Parathyroid adenoma (tissue), 2 donors: Measurements from ENCODE around the gene DNM1.

Source experiments
- H2AFZ ChIP-seq: fragments of 300-600 bp; sonication (generic); one replicate; pipeline ENCODE4 v1.7.0; 2017; ENCODE audit warnings: antibody characterized with exemption, mild to moderate bottlenecking
- H3K27ac ChIP-seq: fragments of 300-600 bp; sonication (generic); one replicate; pipeline ENCODE4 v1.7.0; 2017
- H3K27me3 ChIP-seq: fragments of 300-600 bp; sonication (generic); one replicate; pipeline ENCODE4 v1.7.0; 2017; ENCODE audit warnings: low read length; ENCODE audit not compliant: control insufficient read depth, insufficient read depth
- H3K36me3 ChIP-seq: fragments of 300-600 bp; sonication (generic); one replicate; pipeline ENCODE4 v1.7.0; 2017; ENCODE audit warnings: low read length; ENCODE audit not compliant: control insufficient read depth, insufficient read depth
- H3K4me1 ChIP-seq: fragments of 300-600 bp; sonication (generic); one replicate; pipeline ENCODE4 v1.7.0; 2017; ENCODE audit warnings: control low read depth
- H3K4me2 ChIP-seq: fragments of 300-600 bp; sonication (generic); one replicate; pipeline ENCODE4 v1.7.0; 2017; ENCODE audit warnings: low read length
- H3K4me3 ChIP-seq: fragments of 300-600 bp; sonication (generic); one replicate; pipeline ENCODE4 v1.7.0; 2017; ENCODE audit warnings: low read depth, low read length
- H3K79me2 ChIP-seq: fragments of 300-600 bp; sonication (generic); one replicate; pipeline ENCODE4 v1.7.0; 2017; ENCODE audit warnings: control low read depth
- H3K9ac ChIP-seq: fragments of 300-600 bp; sonication (generic); one replicate; pipeline ENCODE4 v1.7.0; 2017; ENCODE audit warnings: mild to moderate bottlenecking
- H3K9me3 ChIP-seq: fragments of 300-600 bp; sonication (generic); one replicate; pipeline ENCODE4 v1.7.0; 2017; ENCODE audit warnings: low read length; ENCODE audit not compliant: control insufficient read depth
- TF ChIP-seq, protein P1 (sequence below): fragments of 300-600 bp; sonication (generic); IDR thresholded peaks from one replicate; pipeline ENCODE4 v1.7.0; 2017; ENCODE audit warnings: antibody characterized with exemption, mild to moderate bottlenecking
- donor health status: primary hyperparathyroidism.

Gene DNM1

DNA sequence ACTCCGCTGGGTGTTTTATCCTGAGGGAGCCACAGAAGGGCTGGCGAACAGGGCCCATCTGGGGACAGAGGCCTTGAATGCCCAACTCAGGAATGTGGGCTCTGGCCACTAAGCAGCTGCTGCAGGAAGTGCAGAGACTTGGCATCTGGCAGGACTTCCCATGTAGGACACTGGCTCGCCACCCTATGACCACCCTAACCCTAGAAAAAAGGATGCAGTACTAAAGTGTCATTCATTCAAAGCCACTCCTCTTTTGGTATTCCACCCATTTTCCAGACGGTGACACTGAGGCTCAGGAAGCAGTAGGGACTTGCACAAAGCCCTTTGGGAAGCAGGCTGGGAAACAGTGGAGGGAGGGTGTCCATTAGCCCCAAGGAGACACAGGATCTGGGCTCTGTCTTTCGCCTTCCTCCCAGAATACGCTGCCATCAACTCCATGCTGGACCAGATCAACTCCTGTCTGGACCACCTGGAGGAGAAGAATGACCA is 40.1 kb upstream of the DNM1 start:
- TF ChIP-seq, protein P1, sequence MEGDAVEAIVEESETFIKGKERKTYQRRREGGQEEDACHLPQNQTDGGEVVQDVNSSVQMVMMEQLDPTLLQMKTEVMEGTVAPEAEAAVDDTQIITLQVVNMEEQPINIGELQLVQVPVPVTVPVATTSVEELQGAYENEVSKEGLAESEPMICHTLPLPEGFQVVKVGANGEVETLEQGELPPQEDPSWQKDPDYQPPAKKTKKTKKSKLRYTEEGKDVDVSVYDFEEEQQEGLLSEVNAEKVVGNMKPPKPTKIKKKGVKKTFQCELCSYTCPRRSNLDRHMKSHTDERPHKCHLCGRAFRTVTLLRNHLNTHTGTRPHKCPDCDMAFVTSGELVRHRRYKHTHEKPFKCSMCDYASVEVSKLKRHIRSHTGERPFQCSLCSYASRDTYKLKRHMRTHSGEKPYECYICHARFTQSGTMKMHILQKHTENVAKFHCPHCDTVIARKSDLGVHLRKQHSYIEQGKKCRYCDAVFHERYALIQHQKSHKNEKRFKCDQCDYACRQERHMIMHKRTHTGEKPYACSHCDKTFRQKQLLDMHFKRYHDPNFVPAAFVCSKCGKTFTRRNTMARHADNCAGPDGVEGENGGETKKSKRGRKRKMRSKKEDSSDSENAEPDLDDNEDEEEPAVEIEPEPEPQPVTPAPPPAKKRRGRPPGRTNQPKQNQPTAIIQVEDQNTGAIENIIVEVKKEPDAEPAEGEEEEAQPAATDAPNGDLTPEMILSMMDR: no peak
- no peaks in the 10 kb centered on the region for H3K4me1 ChIP-seq
- no peaks in the 10 kb centered on the region for H3K9me3 ChIP-seq
- no peaks in the 10 kb centered on the region for H3K27me3 ChIP-seq
- H3K36me3 ChIP-seq: no peaks in the 10 kb centered on the region
- H3K27ac ChIP-seq: no peak overlapping the region
- H3K9ac ChIP-seq: no peak overlapping the region
- H2AFZ ChIP-seq: no peak overlapping the region
- no peak overlapping the region for H3K4me3 ChIP-seq
- no peak overlapping the region for H3K4me2 ChIP-seq
- H3K79me2 ChIP-seq: no peaks in the 10 kb centered on the region

DNA sequence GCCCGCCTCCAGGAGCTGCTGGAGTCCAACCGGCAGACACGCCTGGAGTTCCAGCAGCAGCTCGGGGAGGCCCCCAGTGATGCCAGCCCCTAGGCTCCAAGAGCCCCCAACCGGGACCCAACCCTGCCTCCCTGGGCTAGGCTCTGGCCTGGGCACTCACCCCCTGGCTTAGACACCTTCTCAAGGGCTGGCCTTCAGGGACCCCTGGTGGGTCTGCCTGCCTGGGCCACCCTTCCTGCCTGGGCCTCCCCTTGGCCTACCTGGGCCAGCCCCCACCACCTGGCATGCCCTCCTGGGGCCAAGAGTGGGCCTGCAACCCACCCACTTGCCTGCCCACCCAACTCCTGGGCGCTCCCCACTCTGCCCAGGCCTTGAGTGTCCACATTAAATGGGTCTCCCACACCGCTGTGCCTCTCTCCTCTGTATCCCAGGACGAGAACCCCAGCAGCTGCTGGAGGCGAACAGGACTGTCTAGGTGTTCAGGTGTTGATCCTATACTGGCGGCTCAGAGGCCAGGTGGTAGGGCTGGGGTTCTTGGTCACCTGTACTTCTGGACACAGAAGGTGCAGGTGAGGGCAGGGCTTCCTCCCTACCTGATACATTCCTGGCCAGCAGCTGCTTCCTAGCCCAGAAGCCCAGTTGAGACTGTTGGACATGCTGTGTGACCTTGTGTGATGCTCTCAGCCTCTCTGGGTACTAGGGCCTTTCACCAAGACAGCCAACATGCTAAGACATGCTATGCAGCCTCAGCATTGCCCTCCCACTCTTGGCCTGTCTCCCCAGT is 39.5 kb upstream of the DNM1 start:
- Histone ChIP-seq H2AFZ (no peak overlapping the region), H3K36me3 (no peaks in the 10 kb centered on the region), H3K9ac (no peak overlapping the region), H3K4me1 (no peaks in the 10 kb centered on the region), H3K27ac (no peak overlapping the region), H3K27me3 (no peaks in the 10 kb centered on the region), H3K9me3 (no peaks in the 10 kb centered on the region), H3K79me2 (no peaks in the 10 kb centered on the region), H3K4me2 (no peak overlapping the region), H3K4me3 (no peak overlapping the region)
- TF ChIP-seq, protein P1: no peak

GRCh38 chr9:128164307-128164885 is 38.8 kb upstream of the DNM1 start:
- H2AFZ ChIP-seq: no peak overlapping the region
- no peak overlapping the region for H3K27ac ChIP-seq
- no peaks in the 10 kb centered on the region for H3K27me3 ChIP-seq
- no peaks in the 10 kb centered on the region for H3K4me1 ChIP-seq
- no peak overlapping the region for H3K4me3 ChIP-seq
- H3K79me2 ChIP-seq: no peaks in the 10 kb centered on the region
- TF ChIP-seq, protein P1: no peak
- no peaks in the 10 kb centered on the region for H3K9me3 ChIP-seq
- H3K4me2 ChIP-seq: no peak overlapping the region
- H3K36me3 ChIP-seq: no peaks in the 10 kb centered on the region
- H3K9ac ChIP-seq: no peak overlapping the region

- H3K27ac ChIP-seq: no peak overlapping the region
- no peaks in the 10 kb centered on the region for H3K79me2 ChIP-seq
- H3K36me3 ChIP-seq: no peaks in the 10 kb centered on the region
- H3K4me1 ChIP-seq: no peaks in the 10 kb centered on the region
- TF ChIP-seq, protein P1: no peak
- H3K27me3 ChIP-seq: no peaks in the 10 kb centered on the region
- H3K4me3 ChIP-seq: no peak overlapping the region
- H3K9ac ChIP-seq: no peak overlapping the region
- no peak overlapping the region for H2AFZ ChIP-seq
- no peaks in the 10 kb centered on the region for H3K9me3 ChIP-seq
- no peak overlapping the region for H3K4me2 ChIP-seq
Observed at GRCh38 chr9:128166169-128166568, 37.0 kb upstream of the DNM1 start.
